ENCODE results near the gene FLAD1. TPM values are rescaled to one million over a fixed set of nuclear protein-coding genes. Genes with fewer than 3 reads are reported as not detected.

Gene FLAD1
- total RNA-seq, 1 donor from 2014 or later: 31.2 TPM

DNA sequence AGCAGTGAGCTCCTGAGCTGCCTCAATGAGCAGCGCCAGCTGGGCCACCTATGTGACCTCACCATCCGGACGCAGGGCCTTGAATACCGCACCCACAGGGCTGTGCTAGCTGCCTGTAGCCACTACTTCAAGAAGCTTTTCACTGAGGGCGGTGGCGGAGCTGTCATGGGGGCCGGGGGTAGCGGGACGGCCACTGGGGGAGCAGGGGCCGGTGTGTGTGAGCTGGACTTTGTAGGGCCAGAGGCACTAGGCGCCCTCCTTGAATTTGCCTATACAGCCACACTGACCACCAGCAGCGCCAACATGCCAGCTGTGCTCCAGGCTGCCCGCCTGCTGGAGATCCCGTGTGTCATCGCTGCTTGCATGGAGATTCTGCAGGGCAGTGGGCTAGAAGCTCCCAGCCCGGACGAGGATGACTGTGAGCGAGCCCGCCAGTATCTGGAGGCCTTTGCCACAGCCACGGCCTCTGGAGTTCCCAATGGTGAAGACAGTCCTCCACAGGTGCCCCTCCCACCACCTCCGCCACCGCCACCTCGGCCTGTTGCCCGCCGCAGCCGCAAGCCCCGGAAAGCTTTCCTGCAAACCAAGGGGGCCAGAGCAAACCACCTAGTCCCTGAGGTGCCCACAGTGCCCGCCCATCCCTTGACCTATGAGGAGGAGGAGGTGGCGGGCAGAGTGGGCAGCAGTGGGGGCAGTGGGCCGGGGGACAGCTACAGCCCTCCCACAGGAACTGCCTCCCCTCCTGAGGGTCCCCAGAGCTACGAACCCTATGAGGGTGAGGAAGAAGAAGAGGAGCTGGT is 31.8 kb downstream of the FLAD1 start:
- DNase-seq (ENCODE audit: extremely low read depth, low read depth, low spot score): no peak

DNA sequence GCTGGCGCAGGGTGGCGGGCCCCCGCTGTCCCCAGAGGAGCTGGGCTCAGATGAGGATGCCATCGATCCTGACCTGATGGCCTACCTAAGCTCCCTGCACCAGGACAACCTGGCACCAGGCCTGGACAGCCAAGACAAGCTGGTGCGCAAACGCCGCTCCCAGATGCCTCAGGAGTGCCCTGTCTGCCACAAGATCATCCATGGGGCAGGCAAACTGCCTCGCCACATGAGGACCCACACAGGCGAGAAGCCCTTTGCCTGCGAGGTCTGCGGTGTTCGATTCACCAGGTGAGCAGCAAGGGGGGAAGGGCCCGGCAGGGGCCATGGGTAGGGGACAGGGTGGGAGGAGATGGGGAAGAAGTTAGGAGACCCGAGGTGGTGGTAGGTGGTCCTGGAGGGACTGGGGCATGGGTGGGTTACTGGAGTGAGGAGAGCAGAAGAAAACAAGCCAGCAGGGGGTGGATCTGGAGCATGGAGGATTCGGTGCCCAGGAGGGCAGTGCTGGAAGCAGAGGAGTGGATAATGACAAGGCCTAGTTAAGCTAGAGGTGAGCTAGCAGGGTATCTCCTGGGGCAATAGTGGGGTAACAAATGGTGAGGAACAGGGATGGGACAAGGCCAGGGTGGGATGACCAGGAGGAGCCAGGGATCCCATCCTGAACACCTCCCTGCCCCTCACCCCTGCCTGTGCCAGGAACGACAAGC is 32.5 kb downstream of the FLAD1 start:
- no peak for DNase-seq (ENCODE audit: extremely low read depth, low read depth, low spot score)

DNA sequence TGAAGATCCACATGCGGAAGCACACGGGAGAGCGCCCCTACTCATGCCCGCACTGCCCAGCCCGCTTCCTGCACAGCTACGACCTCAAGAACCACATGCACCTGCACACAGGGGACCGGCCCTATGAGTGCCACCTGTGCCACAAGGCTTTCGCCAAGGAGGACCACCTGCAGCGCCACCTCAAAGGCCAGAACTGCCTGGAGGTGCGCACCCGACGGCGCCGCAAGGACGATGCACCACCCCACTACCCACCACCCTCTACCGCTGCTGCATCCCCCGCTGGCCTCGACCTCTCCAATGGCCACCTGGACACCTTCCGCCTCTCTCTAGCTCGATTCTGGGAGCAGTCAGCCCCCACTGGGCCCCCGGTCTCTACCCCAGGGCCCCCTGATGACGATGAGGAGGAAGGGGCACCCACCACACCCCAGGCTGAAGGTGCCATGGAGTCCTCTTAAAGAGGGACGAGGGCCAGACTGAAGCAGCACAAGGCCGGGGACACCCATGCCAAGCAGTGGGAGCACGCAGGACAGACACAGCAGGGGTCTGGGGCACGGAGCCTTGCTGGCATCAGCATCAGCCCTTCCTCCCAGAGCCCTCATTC is 33.2 kb downstream of the FLAD1 start:
- DNase-seq (ENCODE audit: extremely low read depth, low read depth, low spot score): no peak

DNA sequence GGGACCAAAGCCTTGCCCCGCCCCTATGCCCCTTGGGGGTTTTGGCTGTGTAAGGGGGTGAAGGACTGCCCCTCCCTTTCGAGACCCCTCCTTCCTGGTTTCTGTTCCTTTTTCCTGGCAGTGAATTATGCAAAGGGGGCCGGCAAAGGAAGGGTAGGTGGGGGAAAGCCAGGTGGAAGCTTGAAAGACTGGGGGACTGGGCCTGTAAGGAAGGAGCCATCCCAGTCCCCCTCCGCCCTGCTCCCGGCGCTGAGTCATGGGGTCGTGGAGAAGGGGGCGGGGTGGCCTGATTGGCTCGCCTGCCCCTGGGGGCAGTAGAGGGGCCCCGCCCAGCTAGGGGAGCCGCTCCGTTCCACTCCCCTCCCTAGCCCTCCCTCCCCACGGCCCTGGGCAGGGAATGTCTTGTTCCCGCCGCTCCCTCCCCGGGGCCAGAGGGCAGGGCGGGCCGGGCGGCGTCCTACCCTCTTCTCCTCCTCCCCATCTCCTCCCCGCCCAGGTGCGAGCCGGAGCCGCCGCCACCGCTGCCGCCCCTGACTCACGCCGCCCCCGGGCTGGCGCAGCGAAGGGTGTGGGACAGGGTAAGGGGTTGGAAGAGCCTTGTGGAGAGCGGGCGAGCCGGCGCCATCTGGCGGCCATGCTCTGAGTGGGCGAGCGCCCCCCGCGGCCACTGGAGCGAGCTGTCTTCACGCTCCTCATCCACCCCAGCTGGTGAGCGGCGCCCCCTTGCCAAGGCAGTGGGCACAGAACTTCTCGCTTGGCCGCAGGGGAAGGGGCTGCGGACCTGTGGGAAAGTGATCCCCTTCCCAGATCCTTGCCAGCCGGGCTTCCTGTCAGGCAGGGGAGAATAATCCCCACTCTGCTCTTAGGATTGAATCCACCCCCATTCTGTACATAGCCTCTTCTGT is 34.1 kb downstream of the FLAD1 start:
- DNase-seq (ENCODE audit: extremely low read depth, low read depth, low spot score): no peak

DNA sequence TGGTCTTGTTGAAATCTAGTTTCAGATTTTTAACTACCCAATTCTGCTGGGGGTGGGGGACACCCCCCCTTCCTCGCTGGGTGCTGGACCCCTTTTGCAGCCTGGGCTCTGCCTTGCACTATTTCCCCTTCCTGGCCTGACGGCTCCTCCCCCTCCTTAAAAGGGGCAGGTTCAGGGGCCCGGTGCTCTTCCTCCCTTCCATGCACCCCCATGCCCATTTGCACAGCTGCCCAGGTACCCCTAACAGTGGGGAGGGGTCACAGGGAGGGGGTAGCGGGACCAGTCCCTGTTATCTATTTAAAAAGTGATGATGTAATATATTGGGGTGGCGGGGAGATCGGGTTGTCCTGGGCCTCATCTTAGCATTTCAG is 34.8 kb downstream of the FLAD1 start:
- DNase-seq (ENCODE audit: extremely low read depth, low read depth, low spot score): no peak

DNA sequence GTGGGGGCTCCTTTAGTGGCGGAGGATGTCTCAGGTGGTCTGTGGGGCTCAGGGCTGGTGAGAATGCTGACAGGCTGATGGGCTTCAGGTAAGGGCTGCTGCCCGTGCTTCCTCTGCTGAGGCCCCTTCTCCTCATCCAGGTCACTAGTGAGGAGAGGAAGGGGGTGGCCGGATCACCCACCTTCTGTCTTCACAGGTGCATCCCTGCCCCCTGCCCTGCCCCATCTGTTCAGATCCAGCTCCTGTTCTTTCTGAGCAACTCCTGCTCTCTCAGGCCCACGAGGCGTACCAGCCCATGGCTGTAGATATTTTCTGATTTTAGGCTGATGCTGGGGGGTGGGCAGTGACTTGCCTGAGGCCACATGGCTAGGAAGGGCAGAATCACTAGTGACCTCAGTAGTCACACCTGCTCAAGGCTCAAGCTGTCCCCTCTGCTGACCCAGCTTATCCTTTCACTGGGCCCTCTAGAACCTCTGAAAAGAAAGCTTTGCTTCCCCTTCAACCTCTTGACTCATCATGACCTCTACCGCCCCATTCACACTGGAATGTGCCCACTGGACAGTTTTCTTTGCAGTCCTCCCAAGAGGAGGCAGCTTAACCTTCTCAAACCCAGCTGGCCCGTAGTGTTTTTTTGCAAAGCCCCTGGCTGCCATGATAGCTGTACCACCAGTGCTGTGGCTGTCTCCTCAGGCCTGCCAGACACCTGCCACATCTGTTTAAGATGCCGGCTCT is 35.6 kb downstream of the FLAD1 start:
- no peak for DNase-seq (ENCODE audit: extremely low read depth, low read depth, low spot score)

DNA sequence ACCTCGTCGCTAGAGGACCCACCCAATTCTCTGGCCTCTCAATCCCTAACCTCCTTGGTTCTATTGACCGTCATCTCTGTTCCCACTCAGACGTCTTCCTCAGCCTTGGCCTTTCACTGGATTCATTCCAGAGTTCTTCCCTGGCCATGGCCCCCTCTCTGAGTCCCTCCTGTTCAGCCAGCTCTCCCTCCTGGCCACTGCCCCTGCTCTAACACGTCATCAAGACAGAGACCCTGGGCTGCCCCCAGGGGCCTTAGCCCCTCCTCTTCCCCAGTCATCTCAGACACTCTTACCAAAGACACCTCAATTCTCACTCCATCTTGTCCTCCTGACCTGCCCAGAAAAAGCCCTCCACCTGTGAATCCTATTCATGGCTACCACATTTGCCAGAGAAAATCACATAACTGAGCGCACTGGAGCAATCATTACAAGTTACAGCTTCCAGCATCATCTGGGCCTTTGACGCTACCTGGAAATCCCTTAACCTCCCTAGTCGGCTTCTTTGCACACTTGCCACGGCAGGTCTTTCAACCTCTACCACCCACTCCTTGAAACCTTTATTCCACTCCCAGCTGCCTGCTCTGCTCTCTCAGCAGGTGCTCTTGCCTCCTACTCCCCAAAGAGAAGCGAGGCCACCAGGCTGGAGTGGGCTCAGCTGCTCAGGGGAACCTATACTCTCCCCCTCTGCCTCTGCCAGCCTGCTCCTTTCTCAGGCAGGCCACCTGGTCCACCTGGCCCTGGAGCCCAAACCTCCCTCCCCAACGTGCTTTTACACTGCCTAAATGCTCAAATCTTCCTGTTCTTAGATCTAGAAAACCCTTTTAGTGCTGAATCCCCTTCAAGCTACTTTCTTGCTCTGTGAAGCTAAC is 36.5 kb downstream of the FLAD1 start:
- no peak for DNase-seq (ENCODE audit: extremely low read depth, low read depth, low spot score)

DNA sequence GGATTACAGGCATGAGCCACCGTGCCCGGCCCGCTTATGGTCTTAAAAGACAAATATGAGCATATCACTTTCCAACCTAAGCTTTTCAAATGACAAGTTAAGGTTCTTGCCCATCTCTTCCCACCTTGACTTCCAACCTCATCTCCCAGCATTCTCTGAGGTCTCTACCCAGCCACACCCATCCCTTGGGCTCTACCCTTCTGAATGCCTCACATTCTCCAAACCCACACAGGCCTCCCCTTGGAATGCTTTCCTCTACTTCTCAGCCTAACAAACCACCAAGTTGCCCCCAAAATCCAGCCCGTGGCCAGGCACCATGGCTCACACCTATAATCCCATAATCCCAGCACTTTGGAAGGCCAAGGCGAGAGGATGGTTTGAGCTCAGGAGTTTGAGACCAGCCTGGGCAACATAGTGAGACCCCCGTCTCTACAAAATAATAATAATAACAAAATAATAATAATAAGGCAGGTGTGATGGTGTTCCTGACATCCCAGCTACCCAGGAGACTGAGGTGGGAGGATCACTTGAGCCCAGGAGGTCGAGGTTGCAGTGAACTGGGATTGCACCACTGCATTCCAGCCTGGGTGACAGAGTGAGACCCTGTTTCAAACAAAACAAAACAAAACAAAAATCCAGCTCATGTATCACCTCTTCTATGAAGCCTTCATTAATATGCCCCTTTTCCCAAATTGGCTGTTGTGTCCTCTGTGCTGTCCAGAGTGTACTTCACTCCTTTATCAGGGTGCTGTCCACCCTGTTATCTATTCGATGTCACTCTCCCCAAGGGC is 39.2 kb downstream of the FLAD1 start:
- DNase-seq (ENCODE audit: extremely low read depth, low read depth, low spot score): no peak

DNA sequence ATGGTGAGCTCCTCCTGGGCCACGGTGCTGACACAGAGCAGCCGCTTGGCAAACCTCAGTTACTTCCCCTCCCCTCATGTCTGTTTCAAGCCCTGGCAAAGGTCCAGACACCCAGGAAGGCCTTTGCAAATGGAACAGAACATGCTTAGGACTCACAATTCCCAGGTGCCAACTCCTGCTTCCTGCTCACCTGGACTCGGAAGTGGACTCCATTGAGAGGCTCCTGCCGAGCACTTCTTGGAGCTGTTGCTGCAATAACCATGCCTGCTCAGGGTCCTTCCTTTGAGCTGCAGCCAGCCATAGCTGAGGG is 39.7 kb downstream of the FLAD1 start:
- DNase-seq (ENCODE audit: extremely low read depth, low read depth, low spot score): no peak

DNA sequence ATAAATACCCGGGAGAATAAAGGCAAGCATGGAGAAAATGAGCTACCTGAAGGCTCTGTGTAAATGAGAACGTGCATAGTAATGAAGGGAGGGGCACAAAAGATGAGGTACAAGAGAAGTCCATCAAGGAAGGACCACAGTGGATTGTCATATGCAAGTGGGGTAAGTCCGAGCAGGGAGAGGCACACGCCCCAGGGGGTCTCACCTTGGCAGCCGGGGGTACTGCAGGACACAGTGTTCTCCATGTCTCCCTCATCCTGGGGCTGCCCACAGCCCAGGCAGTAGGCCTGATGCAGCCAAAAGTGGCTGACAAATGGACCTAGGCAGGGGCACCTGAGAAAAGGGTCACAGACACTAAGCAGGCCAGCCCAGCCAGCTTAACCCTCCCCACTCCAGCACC is 40.5 kb downstream of the FLAD1 start:
- no peak for DNase-seq (ENCODE audit: extremely low read depth, low read depth, low spot score)

DNA sequence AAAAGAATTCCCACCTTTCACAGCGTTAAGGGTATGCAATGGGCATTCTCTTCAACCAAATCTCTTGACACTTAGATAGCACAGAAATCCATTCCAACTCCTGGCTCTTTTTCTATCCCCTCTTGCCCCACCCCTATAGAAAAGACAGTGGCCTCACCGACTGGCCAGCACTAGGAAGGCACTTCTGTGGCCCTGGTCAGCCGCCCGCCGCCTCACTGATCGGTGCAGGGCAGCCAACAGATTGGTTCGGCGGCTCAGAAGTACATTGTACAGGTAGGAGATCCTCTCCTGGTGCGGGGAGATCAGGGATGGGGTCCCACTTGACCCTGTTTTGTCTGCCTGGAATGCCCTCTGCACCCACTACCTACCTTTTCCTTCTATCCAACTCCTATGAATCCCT is 41.2 kb downstream of the FLAD1 start:
- DNase-seq (ENCODE audit: extremely low read depth, low read depth, low spot score): no peak

DNA sequence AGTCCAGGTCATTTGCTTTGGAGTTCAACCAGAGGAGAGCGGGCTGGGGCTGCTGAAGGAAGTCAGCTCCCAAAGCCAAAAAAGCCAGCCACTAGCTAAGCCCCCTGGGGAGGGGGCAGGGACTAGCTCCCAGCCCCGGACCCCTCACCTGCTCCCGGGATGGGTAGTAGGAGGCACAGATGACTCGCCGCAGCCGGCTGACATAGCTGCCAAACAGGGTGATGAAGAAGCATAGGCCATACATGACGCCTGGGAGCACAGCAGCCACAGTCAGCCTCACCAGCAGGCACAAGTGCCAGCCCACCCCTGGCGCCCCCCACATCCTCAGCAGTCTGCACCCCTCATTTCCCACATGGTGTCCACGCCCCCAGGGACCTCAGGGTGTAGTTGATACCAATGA is 43.0 kb downstream of the FLAD1 start:
- no peak for DNase-seq (ENCODE audit: extremely low read depth, low read depth, low spot score)

DNA sequence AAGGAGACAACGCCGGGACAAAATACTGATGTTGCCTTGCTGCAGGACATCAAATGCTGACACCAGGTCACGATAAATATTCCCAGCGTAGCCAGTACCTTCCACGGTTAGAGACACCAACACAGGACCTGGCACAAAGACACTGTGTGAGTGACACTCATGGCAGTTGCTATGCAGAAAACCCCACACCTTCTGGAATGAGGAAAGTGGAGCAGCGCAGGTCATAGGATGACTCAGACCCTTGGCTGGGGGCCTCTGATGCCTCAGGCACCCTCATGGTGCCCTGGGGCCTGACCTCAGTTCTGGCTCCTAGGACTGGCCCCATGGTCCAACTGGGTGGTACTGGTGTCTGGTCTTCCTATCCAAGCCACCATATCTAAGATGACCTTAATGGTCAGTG is 43.4 kb downstream of the FLAD1 start:
- no peak for DNase-seq (ENCODE audit: extremely low read depth, low read depth, low spot score)

DNA sequence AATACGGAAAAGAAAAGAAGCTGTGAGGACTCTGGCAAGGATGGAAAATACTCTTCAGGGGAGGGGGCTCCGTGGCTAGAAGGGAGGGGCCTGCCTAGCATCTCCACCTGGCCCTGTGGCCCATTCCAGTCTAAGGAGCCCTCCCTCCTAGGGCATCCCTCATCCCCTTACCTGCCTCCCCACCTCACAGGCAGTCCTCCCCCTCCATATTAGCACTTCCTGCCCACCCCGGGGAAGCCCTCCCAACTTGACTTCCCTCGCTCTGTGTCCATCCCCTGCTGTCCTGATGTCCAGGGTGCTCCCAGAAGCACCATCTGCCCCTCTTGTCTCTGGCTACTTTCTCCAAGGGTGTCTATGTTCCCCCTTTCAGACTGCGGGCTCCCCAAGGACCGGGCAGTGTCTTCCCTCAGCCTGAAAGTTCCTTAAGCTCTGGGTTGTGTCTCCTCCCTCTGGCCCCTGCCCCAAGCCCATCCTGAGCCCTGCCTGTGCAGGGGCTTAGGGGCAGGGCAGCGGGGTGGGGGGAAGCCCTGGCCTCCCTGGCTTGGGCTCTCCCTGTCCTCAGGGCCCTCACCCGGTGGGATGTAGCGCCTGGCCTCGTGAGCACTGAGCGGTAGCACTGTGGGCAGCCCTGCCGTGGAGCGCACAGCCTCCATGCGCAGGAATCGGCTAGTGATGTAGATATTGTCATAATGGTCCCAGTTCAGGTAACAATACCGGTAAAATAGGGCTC is 46.5 kb downstream of the FLAD1 start:
- no peak for DNase-seq (ENCODE audit: extremely low read depth, low read depth, low spot score)

DNA sequence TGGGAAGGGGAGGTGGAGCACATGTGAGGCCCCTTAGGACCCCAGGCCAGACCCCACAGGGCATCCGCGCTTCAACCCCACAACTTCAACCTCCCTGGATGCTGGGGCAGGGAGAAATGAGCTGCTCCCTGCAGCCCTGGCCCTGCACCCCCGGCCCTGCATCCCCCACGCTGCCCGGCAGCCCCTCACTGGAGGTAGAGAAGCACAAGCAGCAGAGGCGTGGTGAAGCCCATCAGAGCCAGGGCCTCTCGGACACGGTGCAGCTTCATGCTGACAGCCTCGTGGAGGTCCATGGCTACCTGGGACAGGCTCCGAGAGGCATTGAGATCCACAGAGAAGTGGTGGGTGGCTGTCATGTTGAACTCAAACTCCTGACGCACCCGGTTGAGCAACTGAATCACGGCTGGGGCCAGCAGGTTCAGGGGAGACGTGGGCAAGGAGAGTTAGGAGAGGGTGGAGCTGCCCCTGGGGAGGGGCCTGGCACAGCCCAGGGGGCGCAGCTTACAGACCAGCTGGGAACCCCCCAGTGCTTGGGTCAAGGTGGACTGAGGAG is 47.2 kb downstream of the FLAD1 start:
- no peak for DNase-seq (ENCODE audit: extremely low read depth, low read depth, low spot score)

DNA sequence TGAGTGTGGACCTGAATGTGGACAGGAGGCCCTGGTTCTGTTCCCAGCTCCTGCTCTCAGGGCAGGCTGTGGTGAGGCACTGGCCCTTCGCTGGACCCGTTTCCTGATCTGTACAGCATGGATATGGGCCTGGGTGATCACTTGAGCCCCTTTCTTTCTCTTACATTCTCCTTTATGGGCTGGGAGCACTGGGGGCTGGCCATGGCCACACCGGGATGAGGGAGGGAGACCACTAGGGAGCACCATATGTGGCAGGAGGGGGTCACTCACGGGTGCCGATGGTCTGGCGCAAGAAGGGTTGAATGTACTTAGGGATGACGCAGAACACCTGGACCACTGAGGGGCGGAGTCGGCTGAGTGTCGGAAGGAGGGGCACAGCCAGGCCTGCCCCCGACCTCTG is 47.8 kb downstream of the FLAD1 start:
- DNase-seq (ENCODE audit: extremely low read depth, low read depth, low spot score): no peak

DNA sequence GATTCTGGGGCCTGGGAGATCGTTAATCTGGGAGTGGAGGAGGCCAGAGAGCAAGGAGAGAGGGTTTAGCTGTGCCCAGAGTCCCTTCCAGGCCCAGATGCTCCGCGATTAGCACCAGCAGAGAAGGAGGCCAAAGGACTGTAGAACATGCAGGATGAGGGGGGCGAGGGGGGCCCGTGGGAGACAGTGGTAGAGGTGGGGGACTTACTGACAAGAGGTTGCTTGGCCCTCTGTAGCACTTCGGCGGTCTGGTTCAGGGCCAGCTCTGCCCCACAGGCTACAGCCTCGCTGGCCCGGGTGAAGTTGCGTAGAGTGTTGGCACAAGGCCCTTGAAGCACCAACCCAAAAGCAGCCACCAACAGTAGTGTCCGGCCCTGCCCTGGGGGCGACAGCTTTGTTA is 49.7 kb downstream of the FLAD1 start:
- no peak for DNase-seq (ENCODE audit: extremely low read depth, low read depth, low spot score)

DNA sequence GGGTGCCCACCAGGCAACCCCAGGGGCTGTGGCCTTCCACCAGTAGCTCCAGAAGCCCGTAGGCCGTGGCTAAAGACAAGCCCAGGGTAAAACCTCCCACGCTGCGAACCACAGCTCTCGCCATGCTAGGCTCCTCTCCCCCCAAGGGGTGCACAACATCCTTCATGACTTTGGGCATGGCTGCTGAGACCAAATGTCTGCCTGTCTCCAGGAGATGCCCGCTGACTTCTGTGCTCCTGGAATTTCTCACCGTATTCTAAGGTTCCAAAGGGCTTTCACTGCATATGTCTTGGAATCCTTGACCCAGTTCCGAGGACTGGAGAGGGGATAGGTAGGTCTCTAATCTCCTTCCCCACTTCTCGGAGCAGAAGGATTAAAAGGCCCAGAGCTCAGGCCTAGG is 50.4 kb downstream of the FLAD1 start, which contains the start of the genes DCST1 and DCST2:
Gene DCST1 (plus strand): TSS at position 301 of the 400 bp plus-strand sequence. CDS start 213 bp downstream, outside the sequence.
Gene DCST2 (minus strand): TSS at position 258 of the 400 bp plus-strand sequence. CDS start 80 bp downstream, at position 178.
- DNase-seq (ENCODE audit: extremely low read depth, low read depth, low spot score): no peak

Data from glomerular endothelial cell (primary cell).